Epidermal melanocyte (primary cell): Measurements from ENCODE around the gene ADD3.
"Not testable (repeated sequence)": the region's sequence is repeated elsewhere in the genome, so short reads cannot be mapped to it uniquely, and the experiment has no call there.

ENCODE experiments used
- DNase-seq: peaks from one replicate; pipeline ENCODE4 v3.0.0; 2011; ENCODE audit warnings: low spot score; ENCODE audit not compliant: insufficient read length

The ADD3 gene

GRCh38 chr10:110101464-110102144 is 93.8 kb downstream of the ADD3 start:
- DNase-seq, result no peak

DNA sequence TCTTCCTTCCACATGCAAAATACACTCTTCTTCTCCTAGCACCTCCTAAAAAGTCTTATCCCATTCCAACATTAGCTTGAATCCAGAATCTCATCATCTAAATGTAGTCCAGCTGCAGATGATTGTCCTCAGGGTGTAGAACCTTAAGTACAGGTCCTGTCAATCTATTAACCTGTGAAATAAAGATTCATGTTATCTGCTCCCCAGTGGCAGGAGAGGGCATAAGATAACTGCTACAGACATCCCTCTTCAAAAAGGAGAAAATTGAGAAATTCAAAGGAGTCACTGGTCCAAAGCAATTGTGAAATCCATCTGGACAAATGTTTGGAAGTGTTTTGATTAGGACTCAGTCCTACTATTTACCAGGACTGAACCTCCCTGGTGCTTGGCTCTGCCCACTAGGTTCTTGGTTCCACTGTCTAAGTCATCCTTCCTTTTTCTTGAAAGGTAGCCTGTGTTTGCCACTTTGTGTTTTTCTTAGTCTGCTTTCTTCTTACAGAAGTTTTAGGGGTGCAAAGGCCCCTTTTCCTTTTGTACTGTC is 96.2 kb downstream of the ADD3 start:
- DNase-seq, result no peak

GRCh38 chr10:110105873-110106272 is 98.1 kb downstream of the ADD3 start:
- DNase-seq, result no peak

DNA sequence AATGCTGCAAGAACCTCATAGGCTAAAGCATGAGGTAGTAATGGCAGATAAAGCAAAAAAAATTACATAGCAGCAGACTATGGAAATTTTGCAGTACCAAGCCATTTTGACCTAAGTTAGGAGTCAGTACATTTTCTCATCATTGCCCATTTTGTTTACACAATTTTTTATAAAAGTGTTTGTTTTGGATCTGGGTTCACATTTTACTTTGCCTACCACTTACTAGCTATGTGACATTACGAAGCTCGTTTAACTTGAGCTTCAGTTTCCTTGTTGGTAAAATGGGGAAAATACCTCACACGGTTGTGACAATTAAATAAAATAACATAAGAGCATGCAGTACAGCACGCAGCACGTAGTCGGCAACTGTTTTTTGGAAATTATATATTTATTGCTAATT is 99.6 kb downstream of the ADD3 start:
- no peak for DNase-seq

DNA sequence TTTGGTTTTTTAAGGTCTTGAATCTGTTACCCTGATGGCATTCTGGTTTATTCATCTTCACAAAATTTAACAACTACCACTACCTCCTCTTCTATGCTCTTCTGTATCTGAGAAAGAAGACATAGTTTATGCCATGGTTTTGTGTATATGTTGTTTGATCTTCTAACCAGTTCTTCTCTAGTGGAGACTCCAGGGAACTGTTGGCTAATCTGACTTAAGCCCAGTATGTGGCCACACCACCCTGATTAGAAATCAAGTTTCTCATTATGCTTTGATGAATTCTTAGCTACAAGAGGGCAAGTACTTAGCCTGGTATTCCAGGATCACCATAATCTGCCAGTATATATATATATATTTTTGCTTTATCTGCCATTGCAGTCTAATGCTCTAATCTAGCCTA is 100.1 kb downstream of the ADD3 start:
- no peak for DNase-seq

- DNase-seq, result no peak
These were observed 101.7 kb downstream of the ADD3 start for GRCh38 chr10:110109511-110109910.

GRCh38 chr10:110110338-110110737 is 102.6 kb downstream of the ADD3 start:
- no peak for DNase-seq

DNA sequence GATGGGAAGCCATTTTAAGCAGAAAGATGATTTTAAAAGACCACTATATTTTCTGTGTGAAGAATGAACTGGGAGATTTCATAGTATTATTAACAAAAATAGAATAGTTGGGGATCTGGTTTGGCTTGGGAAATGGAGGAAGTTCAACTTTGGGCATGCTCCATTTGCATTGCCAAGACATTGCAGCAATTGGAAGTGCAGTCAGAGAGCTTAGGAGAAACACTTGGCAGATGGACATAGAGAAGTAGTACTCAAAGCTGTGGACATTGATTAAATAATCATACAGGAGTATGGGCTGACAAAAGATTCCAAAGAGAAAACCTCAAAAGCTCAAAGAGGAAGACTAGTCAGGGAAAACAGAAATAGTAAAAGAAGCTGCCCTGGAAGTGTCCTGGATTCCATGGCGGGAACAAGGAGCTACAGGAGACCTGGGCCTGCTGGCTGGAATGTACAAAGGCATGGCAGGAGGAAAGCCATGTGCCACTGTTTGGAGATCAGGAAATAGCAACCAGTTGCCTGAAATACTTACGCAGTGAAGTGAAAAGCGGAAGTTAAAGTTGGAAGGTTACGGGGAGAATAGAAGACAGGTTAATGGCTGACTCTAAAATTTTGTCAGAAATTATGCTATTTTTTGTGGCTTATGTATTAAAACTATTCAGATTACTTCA is 106.0 kb downstream of the ADD3 start:
- no peak for DNase-seq

- DNase-seq, result not testable (repeated sequence)
These were observed 106.9 kb downstream of the ADD3 start for GRCh38 chr10:110114668-110115067.

GRCh38 chr10:110115784-110116520 is 108.2 kb downstream of the ADD3 start:
- no peak for DNase-seq

DNA sequence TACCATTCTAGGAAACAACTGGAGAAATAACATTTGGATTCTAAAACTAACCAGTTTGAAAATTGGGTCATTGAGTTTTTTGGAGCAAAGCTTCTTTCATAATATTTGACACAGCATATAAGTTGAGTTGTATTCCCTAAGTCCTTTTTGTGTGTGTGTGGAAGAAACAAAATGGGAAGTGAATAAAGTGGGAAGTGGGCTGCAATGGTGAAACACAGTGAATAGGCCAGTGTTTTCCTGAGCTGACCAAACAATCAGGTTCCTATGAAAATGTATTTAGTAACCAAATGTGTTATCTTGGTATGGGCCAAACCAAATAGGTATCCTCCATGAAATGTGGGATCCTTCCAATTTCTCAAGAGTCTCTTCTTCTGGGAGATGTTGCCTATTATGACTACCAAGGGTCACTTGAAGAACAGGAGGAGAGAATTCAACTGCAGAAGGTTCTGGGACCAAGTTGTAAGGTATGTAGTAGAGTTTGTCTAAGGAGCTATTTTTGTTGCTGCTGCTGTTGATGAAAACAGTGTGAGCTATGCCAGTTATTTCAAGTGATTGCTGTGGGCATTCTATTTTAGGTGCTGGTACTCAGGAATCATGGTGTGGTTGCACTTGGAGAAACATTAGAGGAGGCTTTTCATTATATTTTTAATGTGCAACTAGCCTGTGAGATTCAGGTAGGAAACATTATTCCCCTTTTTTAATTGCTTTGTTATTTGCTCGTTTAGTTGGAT is 111.3 kb downstream of the ADD3 start:
- DNase-seq, result no peak

DNA sequence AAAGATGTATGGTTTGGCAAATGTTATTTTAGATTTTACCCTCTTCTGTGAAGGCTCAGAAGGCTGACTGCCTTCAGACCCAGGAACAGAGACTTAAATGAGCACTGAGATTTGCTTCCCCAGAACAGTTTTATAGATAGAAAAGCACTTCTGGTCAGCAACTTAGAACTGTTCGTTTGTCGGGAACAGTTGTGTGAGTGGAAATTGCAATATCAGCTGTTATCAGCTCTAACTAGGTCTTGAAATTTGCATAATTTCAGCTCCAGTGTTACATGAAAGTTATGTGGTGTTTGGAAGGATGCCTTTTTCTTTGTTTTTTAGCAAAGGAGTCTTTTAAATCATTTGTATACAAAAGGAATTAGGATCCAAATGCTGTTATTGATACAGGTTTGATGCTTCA is 115.8 kb downstream of the ADD3 start:
- no peak for DNase-seq

- DNase-seq, result no peak
These were observed 121.7 kb downstream of the ADD3 start for GRCh38 chr10:110129490-110129889.

GRCh38 chr10:110134917-110135316 is 127.1 kb downstream of the ADD3 start:
- DNase-seq, result no peak

GRCh38 chr10:110135836-110136235 is 128.1 kb downstream of the ADD3 start:
- not testable (repeated sequence) for DNase-seq

- DNase-seq, result peak; percentile 68
These were observed 129.4 kb downstream of the ADD3 start for GRCh38 chr10:110137142-110137545.

- DNase-seq, result no peak
These were observed 130.5 kb downstream of the ADD3 start for GRCh38 chr10:110138197-110138812.

DNA sequence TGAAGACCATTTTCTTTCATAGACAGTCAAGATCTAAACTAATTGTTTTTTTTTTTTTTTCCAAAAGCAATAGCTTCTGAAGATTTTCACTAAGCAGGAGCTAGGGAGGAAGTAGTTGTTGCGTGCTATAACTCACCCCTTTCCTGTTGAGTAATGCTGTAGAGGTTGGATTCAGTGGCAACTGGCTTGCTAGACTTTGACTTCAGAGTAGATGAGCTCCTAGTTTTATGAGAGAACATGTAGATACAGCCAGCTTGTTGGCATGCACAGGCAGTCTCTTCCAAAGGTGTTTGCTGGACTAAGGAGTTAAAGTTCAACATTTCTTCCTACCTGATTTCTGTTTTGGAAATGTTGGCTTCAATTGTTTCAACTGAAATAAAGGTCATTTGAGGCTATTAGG is 133.4 kb downstream of the ADD3 start:
- DNase-seq, result no peak

DNA sequence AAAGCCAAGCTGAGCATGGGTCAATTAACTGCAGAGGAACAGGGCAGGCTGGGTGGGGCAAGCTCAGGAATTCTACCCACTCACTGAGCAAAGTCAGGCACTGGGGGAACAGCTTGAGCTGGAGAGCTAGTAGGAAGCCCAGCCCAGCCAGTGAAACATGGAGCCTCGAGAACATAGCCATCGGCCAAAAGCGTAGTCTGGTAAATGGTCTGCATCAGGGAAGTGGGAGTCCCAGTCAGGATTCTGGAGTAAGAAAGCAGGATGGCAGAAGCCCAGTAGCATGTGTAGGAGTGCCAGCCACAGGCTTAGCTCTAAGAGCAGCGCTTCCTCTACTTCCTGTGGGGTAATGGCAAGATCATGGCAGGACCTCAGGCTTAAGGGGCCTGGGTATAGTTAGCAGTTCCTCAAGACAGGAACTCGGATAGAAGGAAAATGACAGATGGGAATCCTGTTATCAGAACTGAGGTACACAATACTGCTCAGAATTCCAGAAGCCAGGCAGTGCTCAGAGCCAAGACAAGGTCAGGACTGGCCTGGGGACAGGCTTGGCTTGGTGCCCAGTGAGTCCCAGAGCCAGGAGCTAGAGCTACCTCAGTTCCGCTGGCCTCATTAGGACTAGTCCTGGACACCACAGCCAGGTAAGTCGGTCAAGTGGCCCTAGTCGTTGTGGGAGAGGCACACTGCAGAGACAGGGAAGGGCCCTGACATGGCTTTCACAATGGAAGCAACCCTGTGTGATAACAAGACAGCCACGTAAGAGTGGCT is 134.3 kb downstream of the ADD3 start:
- no peak for DNase-seq

DNA sequence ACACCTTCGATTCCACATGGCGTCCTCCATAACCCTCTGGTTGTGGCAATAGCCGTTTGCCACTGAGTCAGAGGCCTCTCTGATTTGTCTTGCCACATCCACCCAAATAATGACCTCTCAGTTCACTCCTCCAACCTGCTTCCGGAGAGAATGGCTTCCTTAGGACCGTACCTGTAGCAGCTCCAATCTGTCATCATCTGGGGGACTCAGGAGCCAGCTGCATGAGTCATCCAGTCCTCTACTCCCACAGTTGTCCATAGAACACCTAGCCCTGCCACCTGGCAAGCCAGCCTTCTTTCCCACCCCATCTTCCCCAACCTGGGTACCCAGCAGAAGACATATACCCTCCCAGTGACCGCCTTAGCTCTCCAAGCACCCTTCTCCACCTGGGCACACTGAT is 135.2 kb downstream of the ADD3 start:
- no peak for DNase-seq
